Mesendoderm (in vitro differentiated cells): ENCODE data around the gene GALNT12.

Experiments used
- DNase-seq: peaks from one replicate; pipeline ENCODE4 v3.0.0; 2013
- H2AK5ac ChIP-seq: 2 replicates; pipeline ENCODE4 v1.6.1; 2013; ENCODE audit warnings: low read length, inconsistent platforms
- H2BK120ac ChIP-seq: 2 replicates; pipeline ENCODE4 v1.6.1; 2013; ENCODE audit warnings: low read depth, mild to moderate bottlenecking, low read length, moderate library complexity, mixed read lengths
- H2BK15ac ChIP-seq: replicated peaks from 2 replicates; pipeline ENCODE4 v1.6.1; 2013; ENCODE audit warnings: low read depth, mild to moderate bottlenecking, moderate library complexity
- H2BK5ac ChIP-seq: 2 replicates; pipeline ENCODE4 v1.6.1; 2013; ENCODE audit warnings: low read length, inconsistent platforms
- H3K18ac ChIP-seq: 2 replicates; pipeline ENCODE4 v1.6.1; 2013; ENCODE audit warnings: mild to moderate bottlenecking, low read length, mixed read lengths
- H3K23ac ChIP-seq: one replicate; pipeline ENCODE4 v1.6.1; 2013; ENCODE audit warnings: low read length
- H3K27ac ChIP-seq: 2 replicates; pipeline ENCODE4 v1.5.1; 2013; ENCODE audit warnings: low read depth, mild to moderate bottlenecking, inconsistent platforms, low read length, moderate library complexity
- H3K27me3 ChIP-seq: 2 replicates; pipeline ENCODE4 v1.6.1; 2013; ENCODE audit warnings: low read length, control low read depth, mild to moderate bottlenecking, inconsistent platforms; ENCODE audit not compliant: insufficient read depth, poor library complexity
- H3K36me3 ChIP-seq: 2 replicates; pipeline ENCODE4 v1.6.1; 2013; ENCODE audit warnings: low read length, inconsistent platforms; ENCODE audit not compliant: control insufficient read depth, insufficient read depth
- H3K4ac ChIP-seq: one replicate; pipeline ENCODE4 v1.6.1; 2013; ENCODE audit warnings: low read depth, mild to moderate bottlenecking, low read length, moderate library complexity
- H3K4me1 ChIP-seq: 2 replicates; pipeline ENCODE4 v1.6.1; 2013; ENCODE audit warnings: low read depth, low read length, inconsistent platforms; ENCODE audit not compliant: control insufficient read depth
- H3K4me2 ChIP-seq: 2 replicates; pipeline ENCODE4 v1.6.1; 2013; ENCODE audit warnings: low read length
- H3K4me3 ChIP-seq: 2 replicates; pipeline ENCODE4 v1.5.1; 2013; ENCODE audit warnings: mild to moderate bottlenecking, low read length
- H3K56ac ChIP-seq: one replicate; pipeline ENCODE4 v1.6.1; 2013; ENCODE audit warnings: low read length
- H3K79me1 ChIP-seq: 2 replicates; pipeline ENCODE4 v1.6.1; 2013; ENCODE audit warnings: low read length, inconsistent platforms
- H3K79me2 ChIP-seq: 2 replicates; pipeline ENCODE4 v1.6.1; 2013; ENCODE audit warnings: mild to moderate bottlenecking, low read length; ENCODE audit not compliant: control insufficient read depth, insufficient read depth
- H3K9ac ChIP-seq: 2 replicates; pipeline ENCODE4 v1.6.1; 2013; ENCODE audit warnings: low read length, inconsistent platforms
- H4K5ac ChIP-seq: one replicate; pipeline ENCODE4 v1.6.1; 2013; ENCODE audit warnings: low read length
- H4K8ac ChIP-seq: one replicate; pipeline ENCODE4 v1.6.1; 2013; ENCODE audit warnings: low read depth, mild to moderate bottlenecking, control low read depth, low read length, moderate library complexity
- WGBS: extraction: QIAGEN DNeasy Blood & Tissue Kit; methylation state at CpG from one replicate; pipeline ENCODE4 v1.1.7; 2013; ENCODE audit warnings: low lambda C conversion rate, missing lambda C conversion rate; ENCODE audit not compliant: insufficient coverage; ENCODE audit errors: extremely low coverage; 5-methylcytosine and 5-hydroxymethylcytosine counted together

GALNT12 gene

DNA sequence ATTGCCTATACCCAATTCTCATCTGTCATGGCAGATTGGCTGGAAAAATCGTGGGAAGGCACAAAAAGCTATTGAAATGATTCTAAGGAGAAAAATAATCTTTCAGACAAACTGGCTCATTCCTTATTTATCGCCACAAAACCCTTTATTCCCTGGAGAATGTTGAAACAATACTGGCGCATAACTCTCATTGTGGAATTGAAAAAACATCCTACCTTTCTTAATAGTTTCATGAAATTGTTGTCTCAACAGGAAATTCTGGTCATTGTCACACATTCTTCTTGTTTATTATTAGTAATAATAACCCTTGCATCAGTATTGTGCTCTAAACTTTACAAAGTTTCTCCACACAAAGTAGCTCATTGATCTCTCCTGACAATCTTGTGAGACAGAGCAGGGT lies 87.3 kb downstream of the GALNT12 start:
- no peak overlapping the region for H4K8ac ChIP-seq
- H3K79me1 ChIP-seq, result no peaks in the 10 kb centered on the region
- no peaks in the 10 kb centered on the region for H3K4me1 ChIP-seq
- H3K18ac ChIP-seq, result no peak overlapping the region
- DNase-seq, result no peak
- no peak overlapping the region for H3K27ac ChIP-seq
- no CpG with 5 or more reads among the region's 3 CpGs for WGBS
- H2BK120ac ChIP-seq, result no peak overlapping the region
- no peak overlapping the region for H3K4ac ChIP-seq
- no peaks in the 10 kb centered on the region for H3K36me3 ChIP-seq
- H3K56ac ChIP-seq, result no peak overlapping the region
- H2BK5ac ChIP-seq, result no peak overlapping the region
- no peak overlapping the region for H3K23ac ChIP-seq
- H3K9ac ChIP-seq, result no peak overlapping the region
- no peak overlapping the region for H4K5ac ChIP-seq
- no peak overlapping the region for H3K4me3 ChIP-seq
- no peaks in the 10 kb centered on the region for H3K79me2 ChIP-seq
- no peak overlapping the region for H3K4me2 ChIP-seq
- H2AK5ac ChIP-seq, result no peak overlapping the region
- H3K27me3 ChIP-seq, result no peaks in the 10 kb centered on the region
- H2BK15ac ChIP-seq, result no peak overlapping the region

DNA sequence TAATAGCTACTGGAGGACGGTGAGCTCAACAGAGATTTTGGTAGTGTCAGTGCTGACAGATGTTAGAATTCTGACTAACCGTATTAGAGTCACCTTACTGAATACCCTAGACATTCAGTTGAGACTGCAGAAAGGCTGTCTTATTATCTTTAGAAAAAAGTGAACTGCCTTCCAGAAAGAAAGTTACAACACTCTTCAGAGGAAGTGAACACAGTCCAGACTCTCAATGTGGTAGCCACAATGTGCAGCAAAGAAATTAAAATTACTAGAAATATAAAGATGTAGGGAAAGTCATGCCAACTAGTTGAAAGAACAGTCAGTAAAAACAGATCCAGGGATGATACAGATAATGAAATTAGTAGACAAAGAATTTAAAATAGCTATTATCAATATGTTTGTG lies 89.2 kb downstream of the GALNT12 start:
- Histone ChIP-seq H4K5ac (no peak overlapping the region), H3K4me2 (no peak overlapping the region), H3K27ac (no peak overlapping the region), H3K9ac (no peak overlapping the region), H3K4me3 (no peak overlapping the region), H3K79me1 (no peaks in the 10 kb centered on the region), H4K8ac (no peak overlapping the region), H2BK15ac (no peak overlapping the region), H3K27me3 (no peaks in the 10 kb centered on the region), H2AK5ac (no peak overlapping the region), H3K4me1 (no peaks in the 10 kb centered on the region), H2BK5ac (no peak overlapping the region), H3K79me2 (no peaks in the 10 kb centered on the region), H3K4ac (no peak overlapping the region), H3K23ac (no peak overlapping the region), H3K18ac (no peak overlapping the region), H3K56ac (no peak overlapping the region), H2BK120ac (no peak overlapping the region), H3K36me3 (no peaks in the 10 kb centered on the region)
- no peak for DNase-seq
- no CpG with 5 or more reads among the region's 2 CpGs for WGBS

DNA sequence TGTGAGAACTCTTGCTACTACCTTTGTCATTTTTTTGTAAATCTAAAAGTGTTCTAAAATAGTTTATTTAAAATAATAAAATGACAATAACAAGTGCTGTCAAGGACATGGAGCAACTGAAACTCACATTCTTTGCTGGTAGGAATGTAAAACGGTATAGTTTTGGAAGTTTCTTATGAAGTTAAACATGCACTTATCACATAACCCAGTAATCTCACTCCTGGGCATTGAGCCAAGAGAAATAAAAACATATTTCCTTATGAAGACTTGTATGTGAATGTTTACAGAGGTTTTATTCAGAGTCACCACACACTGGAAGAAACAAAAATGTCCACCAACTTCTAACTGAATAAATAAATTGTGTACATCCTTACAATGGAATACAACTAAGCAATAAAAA lies 90.3 kb downstream of the GALNT12 start:
- H3K79me2 ChIP-seq, result no peaks in the 10 kb centered on the region

GRCh38 chr9:98899408-98900056 lies 92.1 kb downstream of the GALNT12 start:
- H3K56ac ChIP-seq, result no peak overlapping the region
- H2AK5ac ChIP-seq, result no peak overlapping the region
- no peak overlapping the region for H3K23ac ChIP-seq
- no peaks in the 10 kb centered on the region for H3K36me3 ChIP-seq
- no peak overlapping the region for H3K18ac ChIP-seq
- no peaks in the 10 kb centered on the region for H3K79me2 ChIP-seq
- H3K4me3 ChIP-seq, result no peak overlapping the region
- no peaks in the 10 kb centered on the region for H3K4me1 ChIP-seq
- H3K9ac ChIP-seq, result no peak overlapping the region
- no peaks in the 10 kb centered on the region for H3K27me3 ChIP-seq
- no peak for DNase-seq
- no peaks in the 10 kb centered on the region for H3K79me1 ChIP-seq
- WGBS, result no CpG with 5 or more reads among the region's 4 CpGs
- no peak overlapping the region for H3K4me2 ChIP-seq
- H3K4ac ChIP-seq, result no peak overlapping the region
- H3K27ac ChIP-seq, result no peak overlapping the region
- no peak overlapping the region for H4K5ac ChIP-seq
- H2BK120ac ChIP-seq, result no peak overlapping the region
- H2BK5ac ChIP-seq, result no peak overlapping the region
- H4K8ac ChIP-seq, result no peak overlapping the region
- no peak overlapping the region for H2BK15ac ChIP-seq

More for the DNA sequence above, 90.3 kb downstream of the GALNT12 start:
- Histone ChIP-seq H2BK120ac (no peak overlapping the region), H3K36me3 (no peaks in the 10 kb centered on the region), H3K4ac (no peak overlapping the region), H3K9ac (no peak overlapping the region), H4K5ac (no peak overlapping the region), H3K4me3 (no peak overlapping the region), H4K8ac (no peak overlapping the region), H3K4me1 (no peaks in the 10 kb centered on the region), H3K27ac (no peak overlapping the region), H2AK5ac (no peak overlapping the region), H2BK15ac (no peak overlapping the region), H3K79me1 (no peaks in the 10 kb centered on the region), H3K4me2 (no peak overlapping the region), H3K56ac (no peak overlapping the region), H2BK5ac (no peak overlapping the region), H3K23ac (no peak overlapping the region), H3K27me3 (no peaks in the 10 kb centered on the region), H3K18ac (no peak overlapping the region)
- no peak for DNase-seq
- WGBS, result no CpG with 5 or more reads among the region's 1 CpG
